ENCODE measurements around the gene OR8B2.
"Not testable (repeated sequence)": the region's sequence is repeated elsewhere in the genome, so short reads cannot be mapped to it uniquely, and the experiment has no call there.

The OR8B2 gene, protein sequence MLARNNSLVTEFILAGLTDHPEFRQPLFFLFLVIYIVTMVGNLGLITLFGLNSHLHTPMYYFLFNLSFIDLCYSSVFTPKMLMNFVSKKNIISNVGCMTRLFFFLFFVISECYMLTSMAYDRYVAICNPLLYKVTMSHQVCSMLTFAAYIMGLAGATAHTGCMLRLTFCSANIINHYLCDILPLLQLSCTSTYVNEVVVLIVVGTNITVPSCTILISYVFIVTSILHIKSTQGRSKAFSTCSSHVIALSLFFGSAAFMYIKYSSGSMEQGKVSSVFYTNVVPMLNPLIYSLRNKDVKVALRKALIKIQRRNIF

DNA sequence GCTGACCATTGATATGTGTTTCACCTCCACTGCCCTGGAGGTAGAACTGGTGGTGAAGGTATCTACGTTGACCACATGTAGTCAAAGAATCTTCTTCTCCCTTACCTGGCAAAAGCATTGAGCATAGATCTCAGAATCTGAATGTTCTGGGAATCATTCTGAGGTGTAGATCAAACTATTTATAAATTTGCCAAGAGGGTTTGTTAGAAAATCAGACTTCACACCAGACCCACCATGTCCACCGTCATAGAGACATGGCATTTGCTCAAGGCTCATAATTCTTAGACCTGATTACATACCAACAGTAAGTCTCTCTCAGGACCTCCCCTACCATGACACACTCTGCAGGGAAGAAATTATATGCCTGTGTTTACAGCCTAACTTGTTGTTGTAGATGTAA lies at the start of gene OR8B2:
TSS of gene OR8B2 (minus strand) at position 101 of the 400 bp plus-strand sequence. CDS start 1,156 bp downstream, outside the sequence.
- DNase-seq (ENCODE audit: low spot score): no peak

DNA sequence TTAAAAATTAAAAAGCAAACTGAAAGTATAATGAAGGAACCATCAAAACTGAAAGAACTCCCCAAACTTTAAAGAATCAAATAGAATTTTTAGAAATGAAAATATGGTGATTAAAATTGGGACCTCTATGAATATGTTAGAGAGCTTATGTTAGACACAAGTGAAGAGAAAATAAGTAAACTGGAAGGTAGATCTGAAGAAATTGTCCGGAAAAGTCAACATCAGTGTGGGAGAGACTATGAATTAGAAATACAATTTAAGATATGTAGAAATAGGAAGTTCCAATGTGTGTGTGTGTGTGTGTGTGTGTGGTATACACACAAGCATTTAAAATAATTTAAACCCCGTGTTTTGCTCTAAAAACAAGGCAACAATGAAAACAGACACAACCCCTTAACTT lies 45.3 kb upstream of the OR8B2 start:
- no peak for DNase-seq (ENCODE audit: low spot score)

DNA sequence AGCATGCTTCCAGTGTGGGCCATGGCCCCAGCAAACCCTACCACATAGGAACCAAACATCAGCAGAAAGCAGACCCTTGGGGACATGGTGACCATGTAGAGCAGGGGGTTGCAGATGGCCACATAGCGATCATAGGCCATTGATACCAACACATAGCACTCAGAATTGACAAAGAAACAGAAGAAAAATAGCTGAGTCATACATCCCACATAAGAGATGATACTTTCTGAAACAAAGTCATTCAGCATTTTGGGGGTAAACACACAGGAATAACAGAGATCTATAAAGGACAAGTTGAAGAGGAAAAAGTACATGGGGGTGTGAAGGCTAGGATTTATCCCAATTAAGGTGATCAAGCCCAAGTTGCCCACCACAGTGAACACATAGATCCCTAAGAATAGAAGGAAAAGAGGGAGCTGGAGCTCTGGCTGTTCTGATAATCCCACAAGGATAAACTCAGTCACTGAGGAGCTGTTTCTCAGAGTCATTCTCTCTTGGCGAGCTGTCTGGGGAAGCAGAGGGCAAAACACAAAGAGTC lies 40.2 kb upstream of the OR8B2 start, which contains the start of gene OR8B4:
TSS of gene OR8B4 (minus strand) at position 488 of the 538 bp plus-strand sequence. CDS start at position 488, 0 bp downstream.
- no peak for DNase-seq (ENCODE audit: low spot score)

DNA sequence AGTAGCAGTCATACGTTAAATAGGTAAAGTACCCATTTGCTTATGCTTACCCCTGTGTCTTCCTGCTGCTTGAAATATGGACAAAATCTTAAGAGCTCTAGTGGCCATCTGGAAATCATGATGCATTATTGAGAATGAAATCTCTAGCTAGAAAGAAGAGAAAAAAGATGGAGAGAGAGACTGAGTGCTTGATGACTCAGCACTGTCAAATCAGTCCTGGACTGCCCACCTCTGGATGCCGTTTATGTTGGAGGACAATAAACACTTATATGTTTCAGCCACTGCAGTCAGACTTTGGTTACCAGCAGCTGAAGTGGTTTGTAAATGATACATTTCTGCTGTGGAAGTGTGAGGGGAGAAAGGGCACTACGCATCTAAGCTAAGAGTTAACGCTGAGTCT lies 36.7 kb upstream of the OR8B2 start:
- DNase-seq (ENCODE audit: low spot score): no peak

DNA sequence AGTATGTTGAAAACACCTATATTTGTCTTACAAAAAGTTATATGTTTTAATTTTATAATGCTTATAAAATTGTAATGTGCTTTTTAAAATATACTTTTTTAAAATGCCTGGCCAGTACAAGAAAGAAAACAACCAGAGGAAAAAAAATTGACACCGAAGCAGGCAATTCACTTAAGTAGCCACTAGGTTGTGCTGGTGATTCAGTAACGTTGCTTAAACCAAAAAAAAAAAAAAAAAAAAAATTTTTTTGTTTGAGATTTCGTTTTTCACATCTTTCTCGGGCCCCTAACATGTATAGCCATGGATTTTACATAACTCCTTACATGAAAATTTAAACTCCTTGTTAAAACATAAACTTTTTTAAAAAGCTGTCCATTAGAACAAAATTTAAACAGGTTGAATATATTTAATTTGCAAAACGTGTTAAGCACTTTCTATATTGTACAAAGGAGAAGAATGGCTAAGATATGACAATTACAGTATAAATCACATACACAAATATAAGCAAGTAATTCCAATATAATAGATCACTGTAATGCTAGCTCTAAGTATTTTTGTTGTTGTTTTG lies 31.1 kb upstream of the OR8B2 start:
- no peak for DNase-seq (ENCODE audit: low spot score)

DNA sequence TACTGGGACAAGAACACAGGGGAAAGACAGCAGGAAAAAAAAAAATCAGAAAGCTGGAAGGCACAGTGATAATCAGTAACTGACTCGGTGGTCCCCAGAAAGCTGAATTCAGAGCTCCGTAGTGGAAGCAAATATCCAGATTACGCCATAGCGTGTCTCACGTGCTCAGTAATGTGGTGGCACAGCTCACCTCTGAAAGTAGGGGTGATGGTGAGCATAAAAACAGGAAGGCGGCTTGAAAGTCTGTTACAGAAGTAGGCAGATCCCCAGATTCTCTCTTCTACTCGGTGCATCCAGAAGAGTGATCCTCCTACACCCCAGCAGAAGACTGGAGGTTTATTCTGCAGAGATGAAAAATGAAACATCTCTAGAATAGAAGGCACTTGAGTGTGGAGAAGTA lies 25.6 kb upstream of the OR8B2 start:
- no peak for DNase-seq (ENCODE audit: low spot score)

DNA sequence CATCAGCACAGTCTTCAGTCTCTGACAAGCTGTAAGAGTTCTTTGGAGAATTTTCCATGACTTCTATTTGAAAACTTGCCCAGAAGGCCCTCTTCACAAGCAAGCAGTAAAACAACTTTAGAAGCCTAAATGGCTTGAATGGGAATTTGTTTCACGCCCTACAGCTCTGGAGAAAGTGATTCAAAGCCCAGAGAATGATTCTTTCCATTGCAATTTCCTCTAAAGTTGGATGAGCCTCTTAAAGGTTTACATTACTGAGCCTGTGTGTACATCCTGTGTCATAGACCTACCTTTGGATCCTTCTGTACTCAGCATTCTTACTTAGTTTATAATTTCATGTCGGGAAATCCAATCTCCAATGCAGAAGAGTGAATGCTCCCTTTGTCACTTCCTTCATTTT lies 21.3 kb upstream of the OR8B2 start:
- DNase-seq (ENCODE audit: low spot score): no peak

DNA sequence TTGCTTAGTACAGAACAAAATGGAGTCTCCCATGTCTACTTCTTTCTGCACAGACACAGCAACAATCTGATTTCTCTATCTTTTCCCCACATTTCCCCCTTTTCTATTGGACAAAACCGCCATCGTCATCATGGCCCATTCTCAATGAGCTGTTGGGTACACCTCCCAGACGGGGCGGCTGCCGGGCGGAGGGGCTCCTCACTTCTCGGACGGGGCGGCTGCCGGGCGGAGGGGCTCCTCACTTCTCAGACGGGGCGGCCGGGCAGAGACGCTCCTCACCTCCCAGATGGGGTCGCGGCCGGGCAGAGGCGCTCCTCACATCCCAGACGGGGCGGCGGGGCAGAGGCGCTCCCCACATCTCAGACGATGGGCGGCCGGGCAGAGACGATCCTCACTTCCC lies 18.9 kb upstream of the OR8B2 start:
- not testable (repeated sequence) for DNase-seq (ENCODE audit: low spot score)

DNA sequence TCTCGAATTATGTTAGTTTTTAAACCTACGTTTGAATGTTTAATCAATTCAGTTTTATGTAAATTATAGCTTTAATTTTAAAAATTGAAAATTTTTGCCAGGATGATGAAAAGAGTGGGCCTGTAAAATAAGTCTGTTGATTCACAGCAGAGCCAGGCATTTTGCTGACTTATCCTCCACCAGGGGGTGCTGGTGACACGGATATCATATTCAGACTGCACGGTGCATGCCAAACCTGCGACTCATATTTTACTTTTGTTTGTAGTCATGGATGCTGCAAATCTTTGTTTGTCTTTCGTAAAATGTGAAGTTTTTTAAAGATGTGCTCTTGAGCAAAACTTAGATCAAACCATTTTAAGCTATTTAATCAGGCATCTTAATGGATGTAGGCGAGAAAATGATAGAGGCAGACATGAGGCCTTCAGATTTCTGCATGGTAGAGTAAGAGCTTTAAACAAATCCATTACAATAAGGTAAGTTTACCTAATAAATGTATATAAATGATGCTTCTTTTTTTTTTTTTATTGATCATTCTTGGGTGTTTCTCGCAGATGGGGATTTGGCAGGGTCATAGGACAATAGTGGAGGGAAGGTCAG lies 18.1 kb upstream of the OR8B2 start:
- DNase-seq (ENCODE audit: low spot score): peak; percentile 52

DNA sequence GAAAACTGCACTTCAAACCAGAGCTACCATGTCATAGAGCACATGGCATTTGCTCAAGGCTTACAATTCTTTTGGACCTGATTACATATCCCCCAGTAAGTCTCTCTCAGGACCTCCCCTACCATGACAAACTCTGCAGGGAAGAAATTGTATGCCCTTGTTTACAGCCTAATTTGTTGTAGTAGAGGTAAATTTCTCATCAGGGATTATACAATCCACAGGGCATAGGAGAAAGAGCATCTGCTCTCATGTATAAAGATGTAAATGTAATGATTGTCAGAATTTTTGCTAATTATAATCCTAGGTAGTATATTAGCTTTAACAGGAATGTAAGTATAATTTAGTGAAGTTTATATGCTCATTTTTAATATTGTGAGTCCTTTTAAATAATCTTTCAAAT lies 14.6 kb upstream of the OR8B2 start, which contains the start of gene OR8B3:
TSS of gene OR8B3 (minus strand) at position 101 of the 400 bp plus-strand sequence. CDS start 1,673 bp downstream, outside the sequence.
- DNase-seq (ENCODE audit: low spot score): no peak

DNA sequence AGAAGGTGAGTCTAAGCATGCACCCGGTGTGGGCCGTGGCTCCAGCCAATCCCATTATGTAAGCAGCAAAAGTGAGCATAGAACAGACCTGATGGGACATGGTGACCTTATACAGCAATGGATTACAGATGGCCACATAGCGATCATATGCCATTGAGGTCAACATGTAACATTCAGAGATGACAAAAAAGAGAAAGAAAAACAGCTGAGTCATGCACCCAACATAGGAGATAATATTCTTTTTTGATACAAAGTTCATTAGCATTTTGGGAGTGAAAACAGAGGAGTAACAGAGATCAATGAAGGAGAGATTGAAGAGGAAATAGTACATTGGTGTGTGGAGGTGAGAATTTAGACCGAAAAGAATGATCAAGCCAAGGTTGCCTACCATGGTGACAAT lies 12.5 kb upstream of the OR8B2 start:
- DNase-seq (ENCODE audit: low spot score): not testable (repeated sequence)

DNA sequence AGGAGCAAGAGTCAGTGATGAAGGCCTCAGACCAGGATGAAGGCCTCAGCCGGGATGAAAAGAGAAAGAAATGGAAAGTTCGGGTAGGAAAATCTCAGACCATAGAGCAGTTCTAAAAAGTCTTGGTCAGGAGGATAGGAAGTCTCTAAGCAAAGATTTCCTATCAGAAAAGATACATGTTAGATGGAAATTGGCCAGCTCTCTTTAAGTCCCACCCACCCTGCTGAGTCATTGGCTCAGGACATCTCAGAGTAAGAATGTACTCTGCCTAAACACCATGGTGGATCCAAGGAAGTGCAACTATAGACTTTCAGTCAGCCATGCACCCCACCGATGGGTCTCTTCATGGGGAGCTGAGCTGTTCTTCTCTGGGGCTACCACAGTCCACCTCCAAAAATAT lies 10.1 kb upstream of the OR8B2 start:
- DNase-seq (ENCODE audit: low spot score): no peak

DNA sequence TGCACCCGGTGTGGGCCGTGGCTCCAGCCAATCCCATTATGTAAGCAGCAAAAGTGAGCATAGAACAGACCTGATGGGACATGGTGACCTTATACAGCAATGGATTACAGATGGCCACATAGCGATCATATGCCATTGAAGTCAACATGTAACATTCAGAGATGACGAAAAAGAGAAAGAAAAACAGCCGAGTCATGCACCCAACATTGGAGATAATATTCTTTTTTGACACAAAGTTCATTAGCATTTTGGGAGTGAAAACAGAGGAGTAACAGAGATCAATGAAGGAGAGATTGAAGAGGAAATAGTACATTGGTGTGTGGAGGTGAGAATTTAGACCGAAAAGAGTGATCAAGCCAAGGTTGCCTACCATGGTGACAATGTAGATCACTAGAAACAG lies 1.4 kb downstream of the OR8B2 start:
- DNase-seq (ENCODE audit: low spot score): not testable (repeated sequence)

DNA sequence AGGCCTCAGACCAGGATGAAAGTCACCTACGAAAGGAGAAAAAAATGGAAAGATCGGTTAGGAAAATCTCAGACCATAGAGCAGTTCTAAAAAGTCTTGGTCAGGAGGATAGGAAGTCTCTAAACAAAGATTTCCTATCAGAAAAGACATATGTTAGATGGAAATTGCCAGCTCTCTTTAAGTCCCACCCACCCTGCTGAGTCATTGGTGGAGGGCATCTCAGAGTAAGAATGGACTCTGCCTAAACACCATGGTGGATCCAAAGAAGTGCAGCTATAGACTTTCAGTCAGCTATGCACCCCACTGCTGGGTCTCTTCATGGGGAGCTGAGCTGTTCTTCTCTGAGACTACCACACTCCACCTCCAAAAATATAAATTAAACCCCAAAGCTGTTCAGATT lies 3.7 kb downstream of the OR8B2 start:
- no peak for DNase-seq (ENCODE audit: low spot score)

DNA sequence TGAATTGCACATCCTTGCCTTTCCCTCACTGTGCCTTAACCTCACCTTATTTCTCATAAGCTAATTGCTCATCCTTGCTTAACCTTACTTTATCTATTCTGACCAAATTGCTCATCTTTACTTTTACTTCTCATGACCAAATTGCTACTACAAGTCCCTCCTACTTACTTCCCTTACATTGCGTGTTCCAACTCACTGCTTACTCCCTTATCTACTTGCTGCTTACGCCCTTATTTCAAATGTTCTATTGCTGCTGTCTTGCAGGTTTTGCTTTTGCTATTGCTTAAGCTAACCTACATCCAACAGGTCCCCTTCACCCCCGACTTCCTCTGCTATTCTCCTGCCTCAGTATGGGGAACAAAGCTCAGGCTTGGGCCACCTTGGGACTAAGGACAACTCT lies 8.0 kb downstream of the OR8B2 start:
- no peak for DNase-seq (ENCODE audit: low spot score)

DNA sequence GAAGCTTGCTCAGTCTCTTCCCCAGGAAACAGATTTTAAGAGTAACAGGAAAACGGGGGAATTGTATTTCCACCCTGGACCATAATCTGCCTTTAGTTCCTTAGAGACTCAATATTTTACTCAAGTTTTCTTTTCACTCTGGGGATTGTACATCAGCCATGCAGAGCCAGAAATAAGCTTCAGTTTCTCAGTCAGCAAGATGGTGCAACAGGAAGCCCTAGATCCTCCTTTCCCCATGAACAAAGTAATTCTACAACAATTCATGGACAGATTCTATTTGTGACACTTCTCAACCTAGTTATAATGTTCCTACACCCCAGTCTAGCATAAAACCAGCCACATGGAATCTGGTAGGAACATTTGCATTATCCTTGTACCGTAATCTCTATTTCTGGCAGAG lies 24.7 kb downstream of the OR8B2 start:
- no peak for DNase-seq (ENCODE audit: low spot score)

DNA sequence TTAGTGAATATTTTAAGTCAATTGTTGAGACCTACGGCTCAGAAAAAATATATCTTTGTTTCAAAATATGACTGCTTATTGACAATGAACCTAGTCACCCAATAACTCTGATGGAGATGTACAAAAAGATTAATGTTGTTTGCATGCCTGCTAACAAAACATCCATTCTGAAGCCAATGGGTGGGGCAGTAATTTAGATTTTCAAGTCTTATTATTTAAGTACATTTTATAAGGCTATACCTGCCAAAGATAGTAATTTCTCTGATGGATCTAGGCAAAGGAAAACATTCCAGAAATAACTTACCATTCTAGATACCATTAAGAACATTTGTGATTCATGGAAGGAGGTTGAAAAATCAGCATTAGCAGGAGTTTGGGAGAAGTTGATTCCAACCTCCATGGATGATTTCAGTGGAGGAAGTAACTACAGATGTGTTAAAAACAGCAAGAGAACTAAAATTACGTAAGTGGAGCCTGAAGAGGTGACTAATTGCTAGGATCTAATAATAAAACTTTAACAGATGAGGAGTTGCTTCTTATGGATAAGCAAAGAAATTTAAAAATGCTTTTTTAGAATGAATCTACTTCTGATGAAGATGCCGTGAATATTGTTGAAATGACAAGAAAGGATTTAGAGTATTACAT lies 37.9 kb downstream of the OR8B2 start:
- DNase-seq (ENCODE audit: low spot score): no peak

DNA sequence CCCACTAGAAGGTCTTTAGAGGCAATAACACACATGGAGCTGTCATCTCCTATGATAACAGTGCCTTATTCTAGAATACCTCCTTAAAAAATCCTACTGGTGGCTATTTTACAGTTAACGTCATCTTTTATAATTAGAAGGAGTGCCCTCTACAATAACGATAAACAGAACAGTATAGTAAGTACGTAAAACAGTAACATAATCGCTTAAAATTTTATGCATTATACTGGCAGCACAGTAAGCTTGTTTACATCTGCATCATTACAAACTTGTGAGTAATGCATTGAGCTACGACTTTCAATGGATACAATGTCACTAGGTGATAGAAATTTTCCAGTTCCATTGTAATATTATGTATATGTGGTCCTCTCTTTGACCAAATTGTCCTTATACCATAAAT lies 40.0 kb downstream of the OR8B2 start:
- DNase-seq (ENCODE audit: low spot score): no peak

DNA sequence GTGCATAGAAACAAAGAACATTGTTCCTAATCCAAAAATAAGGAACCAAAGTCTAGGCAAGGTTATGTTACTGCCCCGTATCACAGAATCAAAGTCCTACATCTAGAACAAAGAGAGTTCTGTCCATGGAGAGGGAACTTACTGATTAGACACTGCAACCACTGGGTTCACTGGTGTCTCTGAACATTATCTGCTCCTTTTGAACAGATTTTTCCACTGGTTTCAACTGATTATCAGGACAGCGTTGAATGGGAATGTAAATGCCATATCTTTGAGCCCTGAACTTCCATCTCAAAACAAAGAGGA lies 44.2 kb downstream of the OR8B2 start:
- no peak for DNase-seq (ENCODE audit: low spot score)

DNA sequence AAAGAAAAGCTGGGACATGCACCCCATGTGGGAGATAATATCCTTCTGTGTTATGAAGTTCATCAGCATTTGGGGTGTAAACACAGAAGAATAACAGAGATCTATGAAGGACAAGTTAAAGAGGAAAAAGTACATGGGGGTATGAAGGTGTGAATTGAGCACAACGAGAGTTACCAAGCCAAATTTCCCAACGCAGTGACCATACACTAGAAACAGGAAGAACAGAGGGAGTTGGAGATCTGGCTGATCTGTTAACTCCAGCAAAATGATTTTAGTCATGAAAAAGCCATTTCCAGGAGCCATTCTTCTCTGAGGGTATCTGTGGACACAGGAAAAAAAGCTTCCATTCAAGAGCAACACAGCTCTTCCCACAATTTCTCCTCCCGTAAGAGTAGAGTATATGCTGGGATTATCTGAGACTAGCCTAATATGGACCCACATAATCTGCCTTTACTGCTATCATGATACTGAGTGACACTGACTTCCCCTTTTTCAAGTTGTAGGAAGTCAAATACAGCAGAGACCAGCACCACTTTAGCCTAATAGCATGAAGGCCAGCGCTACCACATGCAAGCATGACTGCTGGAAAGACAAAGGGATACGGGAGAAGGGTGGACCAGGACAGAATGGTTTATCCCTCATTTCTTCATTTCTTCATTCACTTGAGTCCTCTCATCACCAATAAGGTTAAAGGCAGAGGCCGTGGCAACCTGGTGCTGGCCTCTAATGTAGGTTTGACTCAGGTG lies 44.7 kb downstream of the OR8B2 start:
- no peak for DNase-seq (ENCODE audit: low spot score)

Measured in ecto neural progenitor cell (in vitro differentiated cells).